SK-N-SH (cell line): ENCODE data around the gene DUS2. TPM values are rescaled to one million over a fixed set of nuclear protein-coding genes. Genes with fewer than 3 reads are reported as not detected.

ENCODE experiments used
- CTCF ChIA-PET: fragments of 300-600, 350-600 bp; formaldehyde crosslinking; extraction: SDS; loops from one replicate; lab custom pipeline; 2021; lab: Yijun Ruan, JAX
- POLR2A ChIA-PET: fragments of 350-600 bp; sonication (Branson Sonifier 250); formaldehyde crosslinking; extraction: SDS; loops from one replicate; lab custom pipeline; 2020; ENCODE audit warnings: antibody characterized with exemption, inconsistent platforms; lab: Yijun Ruan, JAX
- DNase-seq: peaks from one replicate; pipeline ENCODE4 v3.0.0; 2012
- H2AFZ ChIP-seq: fragments of 200-600 bp; sonication (generic); 2 replicates; pipeline ENCODE4 v1.8.1; 2016; ENCODE audit warnings: antibody characterized with exemption, mild to moderate bottlenecking, low read depth
- H3F3A ChIP-seq: fragments of 200-600 bp; sonication (generic); replicated peaks from 2 replicates; pipeline ENCODE3; 2016; ENCODE audit warnings: antibody characterized with exemption, mild to moderate bottlenecking; ENCODE audit not compliant: insufficient read depth
- H3K27ac ChIP-seq, 2 experiments: fragments of 200-500 bp in 1 of 2; fragments of 200-600 bp in 1 of 2; sonication (Bioruptor generic) in 1 of 2; sonication (generic), shearing (Covaris generic) in 1 of 2; 2 replicates each; pipeline versions ENCODE4 v1.5.1 to v1.6.1; 2014 to 2016; ENCODE audit warnings: low read depth in 2 of 2, inconsistent platforms in 1 of 2, low read length in 1 of 2, mild to moderate bottlenecking in 1 of 2, mixed read lengths in 1 of 2
- H3K27me3 ChIP-seq: fragments of 200-600 bp; sonication (generic), shearing (Covaris generic); 2 replicates; pipeline ENCODE4 v1.6.1; 2016; ENCODE audit warnings: mixed run types; ENCODE audit not compliant: insufficient read depth
- H3K36me3 ChIP-seq, 2 experiments: fragments of 200-500 bp in 1 of 2; fragments of 200-600 bp in 1 of 2; sonication (Bioruptor generic) in 1 of 2; sonication (generic) in 1 of 2; replicated peaks in 1 of 2; 2 replicates each; pipeline versions ENCODE3 to v1.5.1; 2014 to 2016; ENCODE audit warnings: low read length in 1 of 2, mild to moderate bottlenecking in 1 of 2; ENCODE audit not compliant: insufficient read depth in 2 of 2, control insufficient read depth in 1 of 2
- H3K4me1 ChIP-seq, 2 experiments: fragments of 200-500 bp in 1 of 2; fragments of 200-600 bp in 1 of 2; sonication (Bioruptor generic) in 1 of 2; sonication (generic), shearing (Covaris generic) in 1 of 2; 2 replicates each; pipeline versions ENCODE4 v1.5.1 to v1.6.1; 2014 to 2016; ENCODE audit warnings: low read depth in 1 of 2, low read length in 1 of 2, mixed run types in 1 of 2; ENCODE audit not compliant: insufficient read depth in 2 of 2, control insufficient read depth in 1 of 2
- H3K4me2 ChIP-seq: fragments of 200-600 bp; sonication (generic), shearing (Covaris generic); 2 replicates; pipeline ENCODE4 v1.6.1; 2017; ENCODE audit warnings: mixed run types
- H3K4me3 ChIP-seq, 2 experiments: fragments of 200-500 bp in 1 of 2; fragments of 200-600 bp in 1 of 2; sonication (Bioruptor generic) in 1 of 2; sonication (generic), shearing (Covaris generic) in 1 of 2; 2 replicates each; pipeline versions ENCODE4 v1.5.1 to v1.8.1; 2014 to 2016; ENCODE audit warnings: low read depth in 2 of 2, inconsistent platforms in 1 of 2, low read length in 1 of 2, mild to moderate bottlenecking in 1 of 2, mixed read lengths in 1 of 2, moderate library complexity in 1 of 2
- H3K79me2 ChIP-seq: fragments of 200-600 bp; sonication (generic); 2 replicates; pipeline ENCODE4 v1.8.1; 2017; ENCODE audit warnings: mild to moderate bottlenecking; ENCODE audit not compliant: insufficient read depth
- H3K9ac ChIP-seq: fragments of 200-600 bp; sonication (generic); 2 replicates; pipeline ENCODE4 v1.6.1; 2017; ENCODE audit warnings: mixed run types
- H3K9me2 ChIP-seq: fragments of 200-600 bp; sonication (generic); 2 replicates; pipeline ENCODE4 v1.6.1; 2017; ENCODE audit warnings: mixed run types
- H3K9me3 ChIP-seq: fragments of 200-600 bp; sonication (generic); 2 replicates; pipeline ENCODE4 v1.6.1; 2017; ENCODE audit warnings: mixed run types, mild to moderate bottlenecking, moderate library complexity
- H4K20me1 ChIP-seq: fragments of 200-600 bp; sonication (generic); 2 replicates; pipeline ENCODE4 v1.6.1; 2017; ENCODE audit warnings: mild to moderate bottlenecking, mixed run types; ENCODE audit not compliant: insufficient read depth
- CHD2 ChIP-seq: fragments of 150-350 bp; IDR thresholded peaks from 2 replicates; pipeline ENCODE4 v1.6.1; 2018; ENCODE audit warnings: low read length; ENCODE audit not compliant: partially characterized antibody
- CTCF ChIP-seq: fragments of 200-600 bp; sonication (generic); IDR thresholded peaks from 2 replicates; pipeline ENCODE4 v1.6.1; 2017; ENCODE audit warnings: antibody characterized with exemption, mild to moderate bottlenecking, moderate library complexity
- EP300 ChIP-seq, 2 experiments: IDR thresholded peaks; 2 replicates each; pipeline versions ENCODE4 v1.4.0 to v1.6.1; 2012; ENCODE audit warnings: borderline replicate concordance in 1 of 2, low read depth in 1 of 2, low read length in 1 of 2
- EZH2phosphoT487 ChIP-seq: fragments of 200-600 bp; sonication (generic); IDR thresholded peaks from 2 replicates; pipeline ENCODE4 v1.6.1; 2017; ENCODE audit warnings: low read depth, mixed run types, mild to moderate bottlenecking, antibody characterized with exemption, moderate library complexity, borderline replicate concordance
- FOSL2 ChIP-seq: IDR thresholded peaks from 2 replicates; pipeline ENCODE4 v1.4.0; 2012; ENCODE audit warnings: low read depth, mild to moderate bottlenecking, moderate library complexity, borderline replicate concordance
- FOXM1 ChIP-seq: IDR thresholded peaks from 2 replicates; pipeline ENCODE4 v1.4.0; 2012; ENCODE audit warnings: low read depth, mild to moderate bottlenecking
- GATA2 ChIP-seq: sonication (generic); formaldehyde crosslinking; IDR thresholded peaks from 2 replicates; pipeline ENCODE4 v1.5.0; 2020; ENCODE audit warnings: mild to moderate bottlenecking, missing genetic modification reagents
- IRF3 ChIP-seq: fragments of 150-350 bp; IDR thresholded peaks from 2 replicates; pipeline ENCODE4 v1.6.1; 2016; ENCODE audit warnings: mild to moderate bottlenecking, low read depth, low read length
- JUND ChIP-seq: IDR thresholded peaks from 2 replicates; pipeline ENCODE4 v1.4.0; 2012
- MAX ChIP-seq: IDR thresholded peaks from 2 replicates; pipeline ENCODE4 v1.4.0; 2012; ENCODE audit warnings: low read depth
- MEF2A ChIP-seq: IDR thresholded peaks from 2 replicates; pipeline ENCODE4 v1.4.0; 2012; ENCODE audit warnings: low read depth, borderline replicate concordance
- MXI1 ChIP-seq: IDR thresholded peaks from 2 replicates; pipeline ENCODE4 v1.6.1; 2012; ENCODE audit warnings: mild to moderate bottlenecking, low read depth, low read length, improper control_type of control experiment
- NFIC ChIP-seq: IDR thresholded peaks from 2 replicates; pipeline ENCODE4 v1.4.0; 2012; ENCODE audit warnings: borderline replicate concordance
- NRF1 ChIP-seq: IDR thresholded peaks from 2 replicates; pipeline ENCODE4 v1.6.1; 2012; ENCODE audit warnings: low read depth, mild to moderate bottlenecking, low read length
- PBX3 ChIP-seq: IDR thresholded peaks from 2 replicates; pipeline ENCODE4; 2012
- POLR2AphosphoS5 ChIP-seq: IDR thresholded peaks from 2 replicates; pipeline ENCODE4 v1.6.1; 2012; ENCODE audit warnings: low read depth, low read length
- RCOR1 ChIP-seq: fragments of 150-350 bp; IDR thresholded peaks from 2 replicates; pipeline ENCODE4 v1.6.1; 2017; ENCODE audit warnings: antibody characterized with exemption, low read length
- RFX5 ChIP-seq: IDR thresholded peaks from 2 replicates; pipeline ENCODE4 v1.6.1; 2012; ENCODE audit warnings: mild to moderate bottlenecking, improper control_type of control experiment, low read length
- RXRA ChIP-seq: IDR thresholded peaks from 2 replicates; pipeline ENCODE4 v1.4.0; 2012; ENCODE audit warnings: low read depth, mild to moderate bottlenecking, borderline replicate concordance
- SIN3A ChIP-seq: IDR thresholded peaks from 2 replicates; pipeline ENCODE4 v1.6.1; 2012; ENCODE audit warnings: low read depth, mild to moderate bottlenecking, low read length, moderate library complexity, borderline replicate concordance
- SMC3 ChIP-seq: IDR thresholded peaks from 2 replicates; pipeline ENCODE4 v1.6.1; 2012; ENCODE audit warnings: low read depth, low read length, improper control_type of control experiment
- TAF1 ChIP-seq: IDR thresholded peaks from 2 replicates; pipeline ENCODE4 v1.6.1; 2012; ENCODE audit warnings: low read depth, mild to moderate bottlenecking, low read length, moderate library complexity, borderline replicate concordance
- TCF12 ChIP-seq: IDR thresholded peaks from 2 replicates; pipeline ENCODE4 v1.4.0; 2012
- TEAD4 ChIP-seq: IDR thresholded peaks from 2 replicates; pipeline ENCODE4 v1.4.0; 2012; ENCODE audit warnings: mild to moderate bottlenecking, borderline replicate concordance; ENCODE audit not compliant: insufficient read depth
- USF1 ChIP-seq: IDR thresholded peaks from 2 replicates; pipeline ENCODE4 v1.4.0; 2012; ENCODE audit warnings: low read depth, borderline replicate concordance
- USF2 ChIP-seq: fragments of 150-350 bp; IDR thresholded peaks from 2 replicates; pipeline ENCODE4 v1.6.1; 2017; ENCODE audit warnings: antibody characterized with exemption, low read length, low read depth, borderline replicate concordance
- YY1 ChIP-seq: IDR thresholded peaks from 2 replicates; pipeline ENCODE4 v1.4.0; 2012; ENCODE audit warnings: low read depth, mild to moderate bottlenecking
- WGBS: methylation state at CpG from one replicate; pipeline ENCODE4 v1.1.6; 2017; ENCODE audit warnings: low lambda C conversion rate; 5-methylcytosine and 5-hydroxymethylcytosine counted together
- polyA plus RNA-seq, 3 experiments: library from polyadenylated mRNA; depleted of rRNA; stranded (reverse); fragments of >200 nt; gene quantifications; 2 replicates each; pipeline ENCODE4 v1.2.3, GENCODE V29; 2012

DUS2 gene
- polyA plus RNA-seq, 1 of the 3 experiments (the other 2 are of a cell fraction) = 16.1 TPM

- H4K20me1 ChIP-seq = no peaks in the 10 kb centered on the region
- H3K36me3 ChIP-seq = no peaks in the 10 kb centered on the region
- H3K9me2 ChIP-seq = no peaks in the 10 kb centered on the region
- ChIA-PET CTCF (interaction anchor here (0.6 to 3.9 kb wide), 14 partner anchors 10 to 446 kb away, joined by 3 to 25 read pairs (median 4); no protein-coding TSS in a partner anchor), POLR2A (no interaction called here)
- 20% methylated on average over 31 of the region's 39 CpGs for WGBS
- H3K27me3 ChIP-seq = no peaks in the 10 kb centered on the region
- H3K9me3 ChIP-seq = no peaks in the 10 kb centered on the region
- peak overlapping the region; percentile 66; the same call in 1 of the 2 replicates for H3K4me2 ChIP-seq
- H3F3A ChIP-seq = no peaks in the 10 kb centered on the region
- peak; percentile 96 for DNase-seq
- H3K9ac ChIP-seq = no peak overlapping the region
- peak overlapping the region; percentile 84 for H2AFZ ChIP-seq
- H3K79me2 ChIP-seq = no peaks in the 10 kb centered on the region
- H3K4me1 ChIP-seq = peaks cover 0 to 7% of the 10 kb centered on the region in 2 experiments; a peak in 1 of 4 replicates
- no peak overlapping the region for H3K27ac ChIP-seq
- peak overlapping the region in 1 of 2 experiments; percentile 56; a peak in 2 of 4 replicates for H3K4me3 ChIP-seq
- TF ChIP-seq FOXM1 = no peak
- no peak for TF ChIP-seq RXRA
- no peak for TF ChIP-seq POLR2AphosphoS5
- no peak for TF ChIP-seq EZH2phosphoT487
- no peak for TF ChIP-seq USF1
- TF ChIP-seq TAF1 = no peak
- no peak for TF ChIP-seq USF2
- TF ChIP-seq MAX = no peak
- no peak for TF ChIP-seq FOSL2
- TF ChIP-seq TCF12 = no peak
- TF ChIP-seq SMC3 = peak; percentile 87
- TF ChIP-seq PBX3 = no peak
- no peak for TF ChIP-seq GATA2 (CRISPR knock-in tag)
- TF ChIP-seq EP300 (IDR thresholded peaks at IDR 0.05; ENCODE audit: borderline replicate concordance in 1 of 2, low read depth in 1 of 2, low read length in 1 of 2) = no peak
- TF ChIP-seq MXI1 = no peak
- no peak for TF ChIP-seq JUND
- TF ChIP-seq SIN3A = 0 out of 2 replicates have a peak, but pooled peaks have one; percentile 26
- TF ChIP-seq NFIC = no peak
- no peak for TF ChIP-seq RCOR1
- TF ChIP-seq YY1 = no peak
- TF ChIP-seq CHD2 = no peak
- TF ChIP-seq NRF1 = no peak
- no peak for TF ChIP-seq TEAD4
- no peak for TF ChIP-seq IRF3
- TF ChIP-seq RFX5 = no peak
- TF ChIP-seq MEF2A = no peak
- TF ChIP-seq CTCF = peak; percentile 81
These were observed 29.7 kb upstream of the DUS2 start for GRCh38 chr16:67993207-67994039.
